Measurements from ENCODE around the gene PPM1N. TPM values are rescaled to one million over a fixed set of nuclear protein-coding genes. Genes with fewer than 3 reads are reported as not detected.

PPM1N gene
- total RNA-seq, 1 donor = 0.36 TPM

- no peak overlapping the region for H3K4me3 ChIP-seq (ENCODE audit: insufficient read depth, low read length)
- H2AFZ ChIP-seq (ENCODE audit: low read length) = no peak overlapping the region
- no peak for TF ChIP-seq CTCF (IDR thresholded peaks at IDR 0.05; ENCODE audit: extremely low read depth, low read depth, low read length)
- H3K4me2 ChIP-seq (ENCODE audit: insufficient read depth, low read length) = no peak overlapping the region
- H3K9me3 ChIP-seq (ENCODE audit: low read depth, low read length) = no peaks in the 10 kb centered on the region
- no peak for DNase-seq (ENCODE audit: insufficient read length, low spot score, missing footprints)
- H3K27ac ChIP-seq (ENCODE audit: low read depth, low read length) = no peak overlapping the region
- peaks cover 59% of the 10 kb centered on the region for H3K36me3 ChIP-seq (ENCODE audit: insufficient read depth, low read length)
- H3K79me2 ChIP-seq (ENCODE audit: insufficient read depth, low read length) = peaks cover 4% of the 10 kb centered on the region
- H3K27me3 ChIP-seq (ENCODE audit: insufficient read depth, low read length) = no peaks in the 10 kb centered on the region
- H3K4me1 ChIP-seq (ENCODE audit: insufficient read depth, low read length) = peaks cover 4% of the 10 kb centered on the region
- H4K20me1 ChIP-seq (ENCODE audit: insufficient read depth, low read length) = peaks cover 38% of the 10 kb centered on the region
These were observed 28.7 kb downstream of the PPM1N start for GRCh38 chr19:45526971-45527370.

GRCh38 chr19:45527731-45528130 lies 29.5 kb downstream of the PPM1N start:
- no peak for TF ChIP-seq CTCF (IDR thresholded peaks at IDR 0.05; ENCODE audit: extremely low read depth, low read depth, low read length)
- Histone ChIP-seq H3K9me3 (ENCODE audit: low read depth, low read length) (no peaks in the 10 kb centered on the region), H3K4me2 (ENCODE audit: insufficient read depth, low read length) (no peak overlapping the region), H3K79me2 (ENCODE audit: insufficient read depth, low read length) (peaks cover 3% of the 10 kb centered on the region), H3K27ac (ENCODE audit: low read depth, low read length) (no peak overlapping the region), H2AFZ (ENCODE audit: low read length) (no peak overlapping the region), H4K20me1 (ENCODE audit: insufficient read depth, low read length) (peaks cover 33% of the 10 kb centered on the region), H3K4me1 (ENCODE audit: insufficient read depth, low read length) (peaks cover 4% of the 10 kb centered on the region), H3K4me3 (ENCODE audit: insufficient read depth, low read length) (no peak overlapping the region), H3K27me3 (ENCODE audit: insufficient read depth, low read length) (no peaks in the 10 kb centered on the region), H3K36me3 (ENCODE audit: insufficient read depth, low read length) (peaks cover 52% of the 10 kb centered on the region)
- peak; percentile 39 for DNase-seq (ENCODE audit: insufficient read length, low spot score, missing footprints)

- Histone ChIP-seq H4K20me1 (ENCODE audit: insufficient read depth, low read length) (peaks cover 30% of the 10 kb centered on the region), H2AFZ (ENCODE audit: low read length) (no peak overlapping the region), H3K27ac (ENCODE audit: low read depth, low read length) (no peak overlapping the region), H3K4me2 (ENCODE audit: insufficient read depth, low read length) (no peak overlapping the region), H3K4me1 (ENCODE audit: insufficient read depth, low read length) (peaks cover 3% of the 10 kb centered on the region), H3K4me3 (ENCODE audit: insufficient read depth, low read length) (no peak overlapping the region), H3K79me2 (ENCODE audit: insufficient read depth, low read length) (peaks cover 3% of the 10 kb centered on the region), H3K36me3 (ENCODE audit: insufficient read depth, low read length) (peaks cover 49% of the 10 kb centered on the region), H3K27me3 (ENCODE audit: insufficient read depth, low read length) (no peaks in the 10 kb centered on the region), H3K9me3 (ENCODE audit: low read depth, low read length) (no peaks in the 10 kb centered on the region)
- DNase-seq (ENCODE audit: insufficient read length, low spot score, missing footprints) = no peak
- TF ChIP-seq CTCF (IDR thresholded peaks at IDR 0.05; ENCODE audit: extremely low read depth, low read depth, low read length) = no peak
These were observed 30.0 kb downstream of the PPM1N start for GRCh38 chr19:45528149-45528743.

GRCh38 chr19:45528744-45529419 lies 30.6 kb downstream of the PPM1N start:
- Histone ChIP-seq H2AFZ (ENCODE audit: low read length) (no peak overlapping the region), H4K20me1 (ENCODE audit: insufficient read depth, low read length) (peaks cover 24% of the 10 kb centered on the region), H3K79me2 (ENCODE audit: insufficient read depth, low read length) (peaks cover 2% of the 10 kb centered on the region), H3K36me3 (ENCODE audit: insufficient read depth, low read length) (peaks cover 43% of the 10 kb centered on the region), H3K4me2 (ENCODE audit: insufficient read depth, low read length) (no peak overlapping the region), H3K27me3 (ENCODE audit: insufficient read depth, low read length) (no peaks in the 10 kb centered on the region), H3K9me3 (ENCODE audit: low read depth, low read length) (no peaks in the 10 kb centered on the region), H3K4me3 (ENCODE audit: insufficient read depth, low read length) (no peak overlapping the region), H3K27ac (ENCODE audit: low read depth, low read length) (no peak overlapping the region), H3K4me1 (ENCODE audit: insufficient read depth, low read length) (no peaks in the 10 kb centered on the region)
- TF ChIP-seq CTCF (IDR thresholded peaks at IDR 0.05; ENCODE audit: extremely low read depth, low read depth, low read length) = no peak
- DNase-seq (ENCODE audit: insufficient read length, low spot score, missing footprints) = peak; percentile 52
